HL-60 (cell line): ENCODE results near the gene PABPN1L.

Experiments used
- DNase-seq, 2 experiments: peaks; one replicate each; pipeline ENCODE4 v3.0.0-alpha.2; 2010 to 2020; ENCODE audit warnings: low read depth in 1 of 2, low spot score in 1 of 2
- H3K27ac ChIP-seq: fragments of 250-450 bp; sonication (Bioruptor Pico); replicated peaks from 2 replicates; pipeline ENCODE4 v1.5.1; 2020; ENCODE audit warnings: mild to moderate bottlenecking, moderate library complexity
- H3K27me3 ChIP-seq: fragments of 250-450 bp; sonication (Bioruptor Pico); 2 replicates; pipeline ENCODE4 v1.5.1; 2021; ENCODE audit warnings: mild to moderate bottlenecking, moderate library complexity; ENCODE audit not compliant: insufficient read depth, poor library complexity, severe bottlenecking
- H3K4me3 ChIP-seq: replicated peaks from 2 replicates; pipeline ENCODE4 v1.5.1; 2011; ENCODE audit warnings: mild to moderate bottlenecking, control low read depth, low read length; ENCODE audit not compliant: insufficient read depth
- CTCF ChIP-seq: IDR thresholded peaks from one replicate; pipeline ENCODE4 v1.5.1; 2011; ENCODE audit warnings: low read length, control low read depth, inconsistent platforms; ENCODE audit not compliant: insufficient read depth
- GABPA ChIP-seq: IDR thresholded peaks from 2 replicates; pipeline ENCODE4 v1.6.1; 2012; ENCODE audit warnings: low read depth
- POLR2AphosphoS5 ChIP-seq: IDR thresholded peaks from 2 replicates; pipeline ENCODE4 v1.6.1; 2012; ENCODE audit warnings: low read depth
- SPI1 ChIP-seq: IDR thresholded peaks from 2 replicates; pipeline ENCODE4 v1.6.1; 2012; ENCODE audit warnings: low read depth, mild to moderate bottlenecking, borderline replicate concordance
- TF ChIP-seq, protein P1 (sequence below): IDR thresholded peaks from 2 replicates; pipeline ENCODE4 v1.6.1; 2012; ENCODE audit warnings: low read depth; ENCODE audit not compliant: insufficient replicate concordance

PABPN1L gene

DNA sequence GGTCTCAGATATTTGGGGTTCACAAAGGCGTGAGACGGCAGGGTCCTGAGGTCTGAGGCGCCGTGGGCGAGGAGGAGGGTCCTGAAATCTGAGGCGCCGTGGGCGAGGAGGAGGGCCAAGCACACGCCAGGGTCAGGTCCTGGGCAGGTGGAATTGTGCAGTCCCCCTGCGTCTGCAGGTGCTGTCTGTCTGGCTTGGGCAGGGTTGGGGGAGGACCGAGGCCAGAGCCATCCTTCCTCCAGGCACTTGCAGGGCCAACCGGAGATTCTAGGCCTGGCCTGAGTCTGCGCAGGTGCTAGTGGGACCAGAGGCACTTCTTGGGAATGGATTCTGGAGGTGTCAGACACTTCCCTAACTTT is 52.3 kb downstream of the PABPN1L start:
- no peak overlapping the region for H3K27ac ChIP-seq
- TF ChIP-seq CTCF: no peak
- no peak for TF ChIP-seq SPI1
- TF ChIP-seq, protein P1, sequence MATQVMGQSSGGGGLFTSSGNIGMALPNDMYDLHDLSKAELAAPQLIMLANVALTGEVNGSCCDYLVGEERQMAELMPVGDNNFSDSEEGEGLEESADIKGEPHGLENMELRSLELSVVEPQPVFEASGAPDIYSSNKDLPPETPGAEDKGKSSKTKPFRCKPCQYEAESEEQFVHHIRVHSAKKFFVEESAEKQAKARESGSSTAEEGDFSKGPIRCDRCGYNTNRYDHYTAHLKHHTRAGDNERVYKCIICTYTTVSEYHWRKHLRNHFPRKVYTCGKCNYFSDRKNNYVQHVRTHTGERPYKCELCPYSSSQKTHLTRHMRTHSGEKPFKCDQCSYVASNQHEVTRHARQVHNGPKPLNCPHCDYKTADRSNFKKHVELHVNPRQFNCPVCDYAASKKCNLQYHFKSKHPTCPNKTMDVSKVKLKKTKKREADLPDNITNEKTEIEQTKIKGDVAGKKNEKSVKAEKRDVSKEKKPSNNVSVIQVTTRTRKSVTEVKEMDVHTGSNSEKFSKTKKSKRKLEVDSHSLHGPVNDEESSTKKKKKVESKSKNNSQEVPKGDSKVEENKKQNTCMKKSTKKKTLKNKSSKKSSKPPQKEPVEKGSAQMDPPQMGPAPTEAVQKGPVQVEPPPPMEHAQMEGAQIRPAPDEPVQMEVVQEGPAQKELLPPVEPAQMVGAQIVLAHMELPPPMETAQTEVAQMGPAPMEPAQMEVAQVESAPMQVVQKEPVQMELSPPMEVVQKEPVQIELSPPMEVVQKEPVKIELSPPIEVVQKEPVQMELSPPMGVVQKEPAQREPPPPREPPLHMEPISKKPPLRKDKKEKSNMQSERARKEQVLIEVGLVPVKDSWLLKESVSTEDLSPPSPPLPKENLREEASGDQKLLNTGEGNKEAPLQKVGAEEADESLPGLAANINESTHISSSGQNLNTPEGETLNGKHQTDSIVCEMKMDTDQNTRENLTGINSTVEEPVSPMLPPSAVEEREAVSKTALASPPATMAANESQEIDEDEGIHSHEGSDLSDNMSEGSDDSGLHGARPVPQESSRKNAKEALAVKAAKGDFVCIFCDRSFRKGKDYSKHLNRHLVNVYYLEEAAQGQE: no peak
- no peak for TF ChIP-seq POLR2AphosphoS5
- TF ChIP-seq GABPA: no peak
- H3K4me3 ChIP-seq: no peak overlapping the region

More for the DNA sequence above, 52.3 kb downstream of the PABPN1L start:
- no peak for DNase-seq
- H3K27me3 ChIP-seq: no peaks in the 10 kb centered on the region
